Gastroesophageal sphincter (tissue), 3 donors: ENCODE data around the gene EXO1.

Experiments
- CTCF ChIP-seq, 4 experiments: fragments of 200-600 bp in 2 of 4; fragments of 450-650 bp in 2 of 4; sonication (generic) in 1 of 4; IDR thresholded peaks; one replicate each; pipeline ENCODE4 v1.5.1; 2017 to 2019; ENCODE audit warnings: antibody characterized with exemption in 4 of 4, mild to moderate bottlenecking in 2 of 4, moderate library complexity in 2 of 4
- EP300 ChIP-seq: sonication (generic); formaldehyde crosslinking; IDR thresholded peaks from one replicate; pipeline ENCODE4 v1.6.1; 2017; ENCODE audit warnings: antibody characterized with exemption, mild to moderate bottlenecking
- POLR2A ChIP-seq, 2 donors: fragments of 450-650 bp; IDR thresholded peaks; one replicate each; pipeline ENCODE4 v1.6.1; 2017; ENCODE audit warnings: antibody characterized with exemption in 2 of 2, mild to moderate bottlenecking in 2 of 2, moderate library complexity in 1 of 2
- POLR2AphosphoS5 ChIP-seq: sonication (generic); formaldehyde crosslinking; IDR thresholded peaks from one replicate; pipeline ENCODE4 v1.6.1; 2017; ENCODE audit warnings: antibody characterized with exemption

- no peak for TF ChIP-seq EP300
- no peak for TF ChIP-seq CTCF (IDR thresholded peaks at IDR 0.05)
- TF ChIP-seq POLR2A (IDR thresholded peaks at IDR 0.05): no peak
- no peak for TF ChIP-seq POLR2AphosphoS5
Observed at GRCh38 chr1:241817956-241818612, 29.9 kb upstream of the EXO1 start.
